Osteocyte (in vitro differentiated cells): ENCODE data around the gene CRABP1. TPM values are rescaled to one million over a fixed set of nuclear protein-coding genes. Genes with fewer than 3 reads are reported as not detected.

ENCODE experiments used
- DNase-seq: peaks from one replicate; pipeline ENCODE4 v3.0.0; 2021; ENCODE audit warnings: mixed read lengths; ENCODE audit not compliant: unreplicated experiment; ENCODE audit errors: extremely low spot score
- H3K27ac Mint-ChIP-seq: one replicate; pipeline ENCODE4 v1.8.0; 2021; ENCODE audit warnings: mild to moderate bottlenecking, mixed read lengths; ENCODE audit not compliant: unreplicated experiment
- H3K27me3 Mint-ChIP-seq: one replicate; pipeline ENCODE4 v1.8.0; 2021; ENCODE audit warnings: mixed read lengths; ENCODE audit not compliant: unreplicated experiment
- H3K36me3 Mint-ChIP-seq: one replicate; pipeline ENCODE4 v1.8.0; 2021; ENCODE audit warnings: mixed read lengths; ENCODE audit not compliant: unreplicated experiment
- H3K4me1 Mint-ChIP-seq: one replicate; pipeline ENCODE4 v1.8.0; 2021; ENCODE audit warnings: mixed read lengths; ENCODE audit not compliant: unreplicated experiment
- H3K4me3 Mint-ChIP-seq: one replicate; pipeline ENCODE4 v1.8.0; 2021; ENCODE audit warnings: mild to moderate bottlenecking, moderate library complexity, mixed read lengths; ENCODE audit not compliant: unreplicated experiment
- H3K9me3 Mint-ChIP-seq: one replicate; pipeline ENCODE4 v1.8.0; 2021; ENCODE audit warnings: mixed read lengths; ENCODE audit not compliant: unreplicated experiment
- CTCF ChIP-seq: fragments of 200-600 bp; sonication (generic); IDR thresholded peaks from 2 replicates; pipeline ENCODE4 v1.5.0; 2021; ENCODE audit warnings: antibody characterized with exemption, mild to moderate bottlenecking, moderate library complexity
- total RNA-seq: library from RNA; stranded (reverse); gene quantifications from 2 replicates; pipeline ENCODE4 v1.2.1, GENCODE V29; 2021

CRABP1 gene
- total RNA-seq, 1 donor from 2014 or later: 5.2 TPM

- no peak for TF ChIP-seq CTCF
- Mint-ChIP-seq H3K27me3 (peaks cover 32% of the 10 kb centered on the region), H3K27ac (no peak overlapping the region), H3K9me3 (no peaks in the 10 kb centered on the region), H3K36me3 (no peaks in the 10 kb centered on the region), H3K4me3 (no peak overlapping the region), H3K4me1 (peaks cover 23% of the 10 kb centered on the region)
- no peak for DNase-seq
These were observed 48.7 kb downstream of the CRABP1 start for GRCh38 chr15:78388865-78389264.

- Mint-ChIP-seq H3K27me3 (peaks cover 29% of the 10 kb centered on the region), H3K27ac (no peak overlapping the region), H3K4me1 (peaks cover 26% of the 10 kb centered on the region)
These were observed 49.2 kb downstream of the CRABP1 start for GRCh38 chr15:78389322-78389721.

GRCh38 chr15:78389738-78390137 lies 49.6 kb downstream of the CRABP1 start:
- no peak for DNase-seq
- Mint-ChIP-seq H3K27ac (no peak overlapping the region), H3K36me3 (no peaks in the 10 kb centered on the region), H3K4me3 (no peak overlapping the region), H3K9me3 (no peaks in the 10 kb centered on the region), H3K4me1 (peaks cover 27% of the 10 kb centered on the region), H3K27me3 (peaks cover 31% of the 10 kb centered on the region)
- TF ChIP-seq CTCF: no peak

More at GRCh38 chr15:78389322-78389721, 49.2 kb downstream of the CRABP1 start:
- H3K4me3 Mint-ChIP-seq: no peak overlapping the region
- TF ChIP-seq CTCF: no peak
- H3K9me3 Mint-ChIP-seq: no peaks in the 10 kb centered on the region
- no peak for DNase-seq
- no peaks in the 10 kb centered on the region for H3K36me3 Mint-ChIP-seq

- Mint-ChIP-seq H3K4me3 (no peak overlapping the region), H3K4me1 (peaks cover 32% of the 10 kb centered on the region), H3K27me3 (peaks cover 26% of the 10 kb centered on the region), H3K27ac (no peak overlapping the region), H3K36me3 (no peaks in the 10 kb centered on the region), H3K9me3 (no peaks in the 10 kb centered on the region)
- no peak for DNase-seq
- no peak for TF ChIP-seq CTCF
These were observed 50.1 kb downstream of the CRABP1 start for GRCh38 chr15:78390242-78390641.

GRCh38 chr15:78390826-78391225 lies 50.7 kb downstream of the CRABP1 start:
- TF ChIP-seq CTCF: no peak
- Mint-ChIP-seq H3K9me3 (no peaks in the 10 kb centered on the region), H3K27me3 (peaks cover 20% of the 10 kb centered on the region), H3K4me1 (peaks cover 37% of the 10 kb centered on the region), H3K36me3 (no peaks in the 10 kb centered on the region), H3K4me3 (no peak overlapping the region), H3K27ac (no peak overlapping the region)
- DNase-seq: no peak
